B cell (primary cell): Measurements from ENCODE around the gene GCKR. TPM values are rescaled to one million over a fixed set of nuclear protein-coding genes. Genes with fewer than 3 reads are reported as not detected.

Source experiments
- ATAC-seq: fragments of 200-7000 bp; cut with Tn5 transposase; one replicate; pipeline ENCODE4 v1.10.0; 2021; ENCODE audit warnings: low read depth, mild to moderate bottlenecking, moderate number of reproducible peaks, moderate library complexity
- CTCF ChIA-PET: fragments of 350-600 bp; sonication (Branson Sonifier 250); formaldehyde crosslinking; loops from one replicate; lab custom pipeline; 2021; ENCODE audit warnings: antibody characterized with exemption, inconsistent platforms; lab: Charles Lee
- POLR2A ChIA-PET: fragments of 350-600 bp; sonication (Branson Sonifier 250); formaldehyde crosslinking; loops from one replicate; lab custom pipeline; 2021; ENCODE audit warnings: antibody characterized with exemption; lab: Charles Lee
- DNase-seq: peaks from one replicate; pipeline ENCODE4 v3.0.0; 2013
- H2AFZ ChIP-seq: 2 replicates; pipeline ENCODE4 v1.6.1; 2012; ENCODE audit warnings: mild to moderate bottlenecking, low read depth, low read length; ENCODE audit not compliant: insufficient read depth, poor library complexity, severe bottlenecking
- H3K27ac ChIP-seq, 2 donors: 1 replicate in 1 of 2; 2 replicates in 1 of 2; pipeline ENCODE4 v1.5.1; 2012 to 2013; ENCODE audit warnings: low read length in 2 of 2, mild to moderate bottlenecking in 2 of 2, moderate library complexity in 1 of 2
- H3K27me3 ChIP-seq, 4 experiments: fragments of 200-600 bp in 1 of 4; sonication (generic) in 1 of 4; replicated peaks in 1 of 4; 1 replicate in 2 of 4; 2 replicates in 2 of 4; pipeline versions ENCODE4 v1.6.1 to v1.7.0; 2013 to 2016; ENCODE audit warnings: low read length in 3 of 4, mild to moderate bottlenecking in 2 of 4, mixed read lengths in 1 of 4, moderate library complexity in 1 of 4; ENCODE audit not compliant: insufficient read depth in 4 of 4, control insufficient read depth in 3 of 4; ENCODE audit errors: control extremely low read depth in 1 of 4
- H3K36me3 ChIP-seq, 2 experiments: replicated peaks in 1 of 2; 1 replicate in 1 of 2; 2 replicates in 1 of 2; pipeline versions ENCODE4 v1.6.1 to v1.7.1; 2013; ENCODE audit warnings: low read length in 1 of 2; ENCODE audit not compliant: insufficient read depth in 2 of 2, control insufficient read depth in 1 of 2; ENCODE audit errors: control extremely low read depth in 1 of 2, extremely low read depth in 1 of 2
- H3K4me1 ChIP-seq, 2 donors: fragments of 200-600 bp in 1 of 2; sonication (generic) in 1 of 2; 1 replicate in 1 of 2; 2 replicates in 1 of 2; pipeline versions ENCODE4 v1.5.1 to v1.6.1; 2013 to 2017; ENCODE audit warnings: low read length in 2 of 2; ENCODE audit not compliant: control insufficient read depth in 2 of 2, insufficient read depth in 2 of 2
- H3K4me2 ChIP-seq: replicated peaks from 2 replicates; pipeline ENCODE3; 2012; ENCODE audit warnings: mild to moderate bottlenecking, low read depth, low read length; ENCODE audit not compliant: poor library complexity, severe bottlenecking
- H3K4me3 ChIP-seq, 5 experiments: fragments of 200-600 bp in 1 of 5; sonication (generic) in 1 of 5; 1 replicate in 3 of 5; 2 replicates in 2 of 5; pipeline versions ENCODE4 v1.5.1 to v1.7.0; 2011 to 2016; ENCODE audit warnings: low read length in 4 of 5, mild to moderate bottlenecking in 4 of 5, low read depth in 2 of 5, control low read depth in 1 of 5, moderate library complexity in 1 of 5; ENCODE audit not compliant: insufficient read depth in 1 of 5; ENCODE audit errors: control extremely low read depth in 1 of 5, extremely low read depth in 1 of 5
- H3K79me2 ChIP-seq: fragments of 200-600 bp; sonication (generic); one replicate; pipeline ENCODE4 v1.6.0; 2016; ENCODE audit warnings: low read length; ENCODE audit not compliant: control insufficient read depth, insufficient read depth
- H3K9ac ChIP-seq: fragments of 200-600 bp; sonication (generic); 2 replicates; pipeline ENCODE4 v1.6.1; 2017; ENCODE audit warnings: mild to moderate bottlenecking, low read length, moderate library complexity
- H3K9me3 ChIP-seq, 3 donors: one replicate each; pipeline versions ENCODE4 v1.6.1 to v1.7.1; 2013; ENCODE audit warnings: low read length in 2 of 3; ENCODE audit not compliant: control insufficient read depth in 2 of 3, insufficient read depth in 1 of 3; ENCODE audit errors: control extremely low read depth in 1 of 3
- H4K20me1 ChIP-seq: 2 replicates; pipeline ENCODE4 v1.6.0; 2012; ENCODE audit warnings: mild to moderate bottlenecking, low read length; ENCODE audit not compliant: insufficient read depth, control insufficient read depth, poor library complexity, severe bottlenecking
- H3K27ac Mint-ChIP-seq: one replicate; pipeline ENCODE4 v1.8.0; 2021; ENCODE audit warnings: mixed read lengths
- H3K27me3 Mint-ChIP-seq: one replicate; pipeline ENCODE4 v1.8.0; 2021; ENCODE audit warnings: mixed read lengths
- H3K4me1 Mint-ChIP-seq: one replicate; pipeline ENCODE4 v1.8.0; 2021; ENCODE audit warnings: mixed read lengths
- H3K4me3 Mint-ChIP-seq: one replicate; pipeline ENCODE4 v1.8.0; 2021; ENCODE audit warnings: mixed read lengths
- H3K9me3 Mint-ChIP-seq: one replicate; pipeline ENCODE4 v1.8.0; 2022; ENCODE audit warnings: mixed read lengths; ENCODE audit not compliant: insufficient read depth
- EZH2 ChIP-seq: IDR thresholded peaks from 2 replicates; pipeline ENCODE4 v1.6.1; 2012; ENCODE audit warnings: borderline replicate concordance, low read depth, mild to moderate bottlenecking, moderate library complexity, low read length; ENCODE audit not compliant: insufficient read depth, poor library complexity, severe bottlenecking
- WGBS: methylation state at CpG from one replicate; pipeline ENCODE4 v1.1.5; 2013; ENCODE audit warnings: missing lambda C conversion rate; ENCODE audit not compliant: insufficient coverage; 5-methylcytosine and 5-hydroxymethylcytosine counted together
- intact Hi-C: fragments of 100-400 bp; cut with micrococcal nuclease; formaldehyde crosslinking; loops from one replicate; pipeline ENCODE4 v1.10.0; 2022
- polyA plus RNA-seq: library from polyadenylated mRNA; depleted of rRNA; stranded (reverse); fragments of >200 nt; gene quantifications from 2 replicates; pipeline ENCODE4 v1.2.3, GENCODE V29; 2012
- total RNA-seq, 2 donors: library from RNA; stranded (reverse); fragments of 120-200 nt in 1 of 2; gene quantifications; 1 replicate in 1 of 2; 2 replicates in 1 of 2; pipeline versions ENCODE4 v1.2.3 to v1.2.4, GENCODE V29; 2013 to 2022
- TF ChIP-seq, protein P1 (sequence below): fragments of 200-600 bp; IDR thresholded peaks from one replicate; pipeline ENCODE4 v1.8.0; 2022; ENCODE audit warnings: antibody characterized with exemption, mild to moderate bottlenecking

The GCKR gene
- total and polyA plus RNA-seq, 2 donors (not counting 1 experiment from before 2014, with no cell fraction given) = not detected

DNA sequence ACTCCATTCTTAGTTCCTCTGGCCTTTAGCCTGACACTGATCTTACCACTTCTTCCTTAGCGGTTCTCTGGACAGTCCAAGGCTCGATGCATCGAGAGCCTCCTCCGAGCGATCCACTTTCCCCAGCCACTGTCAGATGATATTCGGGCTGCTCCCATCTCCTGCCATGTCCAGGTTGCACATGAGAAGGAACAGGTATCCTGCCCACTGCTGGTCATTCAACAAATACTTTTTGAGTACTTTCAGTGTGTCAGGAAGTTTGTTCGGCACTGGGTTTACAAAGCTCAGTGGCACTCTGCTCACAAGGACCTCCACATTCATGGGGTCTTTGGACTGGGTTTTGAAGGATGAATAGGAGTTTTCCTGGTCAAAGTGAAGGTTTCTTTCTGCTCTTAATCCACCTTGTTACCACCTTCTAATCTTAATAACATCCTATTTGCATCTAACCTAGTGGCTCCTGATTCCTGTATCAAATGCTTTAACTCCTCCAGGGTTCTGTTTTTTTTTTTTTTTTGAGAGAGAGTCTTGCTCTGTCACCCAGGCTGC lies 25.8 kb downstream of the GCKR start:
- Mint-ChIP-seq H3K4me1 (no peaks in the 10 kb centered on the region), H3K27me3 (peaks cover 54% of the 10 kb centered on the region), H3K27ac (no peak overlapping the region), H3K4me3 (no peak overlapping the region), H3K9me3 (no peaks in the 10 kb centered on the region)
- ATAC-seq (no peak), DNase-seq (no peak)
- Histone ChIP-seq H3K79me2 (no peaks in the 10 kb centered on the region), H3K9me3 (no peaks in the 10 kb centered on the region), H4K20me1 (no peaks in the 10 kb centered on the region), H3K27ac (no peak overlapping the region), H2AFZ (no peak overlapping the region), H3K4me3 (no peak overlapping the region), H3K4me2 (no peak overlapping the region), H3K36me3 (no peaks in the 10 kb centered on the region), H3K4me1 (no peaks in the 10 kb centered on the region), H3K9ac (no peak overlapping the region), H3K27me3 (peaks cover 0 to 21% (median 6%) of the 10 kb centered on the region in 4 experiments)
- WGBS = 97% methylated on average over 6 of the region's 7 CpGs
- ChIA-PET CTCF (no interaction called here), POLR2A (no interaction called here)
- intact Hi-C loops = no loop called here
- no peak for TF ChIP-seq EZH2
- TF ChIP-seq, protein P1, sequence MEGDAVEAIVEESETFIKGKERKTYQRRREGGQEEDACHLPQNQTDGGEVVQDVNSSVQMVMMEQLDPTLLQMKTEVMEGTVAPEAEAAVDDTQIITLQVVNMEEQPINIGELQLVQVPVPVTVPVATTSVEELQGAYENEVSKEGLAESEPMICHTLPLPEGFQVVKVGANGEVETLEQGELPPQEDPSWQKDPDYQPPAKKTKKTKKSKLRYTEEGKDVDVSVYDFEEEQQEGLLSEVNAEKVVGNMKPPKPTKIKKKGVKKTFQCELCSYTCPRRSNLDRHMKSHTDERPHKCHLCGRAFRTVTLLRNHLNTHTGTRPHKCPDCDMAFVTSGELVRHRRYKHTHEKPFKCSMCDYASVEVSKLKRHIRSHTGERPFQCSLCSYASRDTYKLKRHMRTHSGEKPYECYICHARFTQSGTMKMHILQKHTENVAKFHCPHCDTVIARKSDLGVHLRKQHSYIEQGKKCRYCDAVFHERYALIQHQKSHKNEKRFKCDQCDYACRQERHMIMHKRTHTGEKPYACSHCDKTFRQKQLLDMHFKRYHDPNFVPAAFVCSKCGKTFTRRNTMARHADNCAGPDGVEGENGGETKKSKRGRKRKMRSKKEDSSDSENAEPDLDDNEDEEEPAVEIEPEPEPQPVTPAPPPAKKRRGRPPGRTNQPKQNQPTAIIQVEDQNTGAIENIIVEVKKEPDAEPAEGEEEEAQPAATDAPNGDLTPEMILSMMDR = no peak

DNA sequence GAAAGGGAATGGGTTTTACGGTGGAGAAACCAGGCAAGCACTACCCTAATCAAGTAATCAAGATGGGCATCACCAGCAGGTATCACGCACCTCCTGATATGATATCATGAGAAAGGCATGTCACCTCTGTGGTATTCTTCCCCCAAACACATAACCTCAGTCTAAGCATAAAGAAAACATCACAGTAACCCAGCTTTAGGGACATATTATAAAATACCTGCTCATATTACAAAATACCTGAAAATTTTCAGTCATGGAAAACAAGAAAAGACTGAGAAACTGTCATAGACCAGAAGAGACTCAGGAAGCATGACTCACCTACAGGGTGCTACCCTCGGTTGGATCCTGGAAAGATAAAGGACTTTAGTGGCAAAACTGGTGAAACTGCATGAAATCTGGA lies 30.5 kb downstream of the GCKR start:
- WGBS = no CpG with 5 or more reads among the region's 3 CpGs
- TF ChIP-seq EZH2 = no peak
- TF ChIP-seq, protein P1 = no peak
- H3K4me1 ChIP-seq = no peaks in the 10 kb centered on the region

More for the DNA sequence above, 30.5 kb downstream of the GCKR start:
- DNase-seq (no peak), ATAC-seq (no peak)
- ChIA-PET CTCF (interaction anchor here (0.5 kb wide), 1 partner anchor 101 kb away, joined by 3 read pairs; no protein-coding TSS in a partner anchor), POLR2A (no interaction called here)
- H3K36me3 ChIP-seq = no peaks in the 10 kb centered on the region
- no peak overlapping the region for H2AFZ ChIP-seq
- Mint-ChIP-seq H3K9me3 (no peaks in the 10 kb centered on the region), H3K27me3 (peaks cover 41% of the 10 kb centered on the region), H3K27ac (no peak overlapping the region), H3K4me3 (no peak overlapping the region), H3K4me1 (no peaks in the 10 kb centered on the region)
- no peaks in the 10 kb centered on the region for H4K20me1 ChIP-seq
- no peaks in the 10 kb centered on the region for H3K79me2 ChIP-seq
- H3K27me3 ChIP-seq = peaks cover 0 to 10% (median 7%) of the 10 kb centered on the region in 4 experiments
- intact Hi-C loops = no loop called here
- no peak overlapping the region for H3K4me2 ChIP-seq
- H3K4me3 ChIP-seq = no peak overlapping the region
- H3K9me3 ChIP-seq = no peaks in the 10 kb centered on the region
- no peak overlapping the region for H3K27ac ChIP-seq
- no peak overlapping the region for H3K9ac ChIP-seq
